Loucy (cell line): ENCODE data around the gene IGF2BP1.
"Not testable (repeated sequence)": the region's sequence is repeated elsewhere in the genome, so short reads cannot be mapped to it uniquely, and the experiment has no call there.

Experiments
- EZH2phosphoT487 ChIP-seq: fragments of 200-600 bp; IDR thresholded peaks from 2 replicates; pipeline ENCODE4 v1.6.1; 2018; ENCODE audit warnings: antibody characterized with exemption, mild to moderate bottlenecking, moderate library complexity, borderline replicate concordance
- TF ChIP-seq, protein P1 (sequence below): fragments of 200-600 bp; sonication (generic); conservative IDR thresholded peaks from 2 replicates; pipeline ENCODE4 v1.5.1; 2014; ENCODE audit warnings: mild to moderate bottlenecking, antibody characterized with exemption, low read length

DNA sequence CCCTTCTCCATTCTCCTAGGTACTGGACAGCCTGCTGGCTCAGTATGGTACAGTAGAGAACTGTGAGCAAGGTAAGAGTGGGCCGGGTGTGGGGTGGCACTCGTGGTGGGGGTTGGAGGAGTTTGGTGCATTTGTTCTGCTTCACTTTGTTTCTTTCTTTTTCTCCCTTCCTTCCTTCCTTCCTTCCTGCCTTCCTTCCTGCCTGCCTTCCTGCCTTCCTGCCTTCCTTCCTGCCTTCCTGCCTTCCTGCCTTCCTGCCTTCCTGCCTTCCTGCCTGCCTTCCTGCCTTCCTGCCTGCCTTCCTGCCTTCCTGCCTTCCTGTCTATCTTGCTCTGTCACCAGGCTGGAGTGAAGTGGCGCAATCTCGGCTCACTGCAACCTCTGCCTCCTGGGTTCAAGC lies 29.3 kb downstream of the IGF2BP1 start:
- TF ChIP-seq, protein P1, sequence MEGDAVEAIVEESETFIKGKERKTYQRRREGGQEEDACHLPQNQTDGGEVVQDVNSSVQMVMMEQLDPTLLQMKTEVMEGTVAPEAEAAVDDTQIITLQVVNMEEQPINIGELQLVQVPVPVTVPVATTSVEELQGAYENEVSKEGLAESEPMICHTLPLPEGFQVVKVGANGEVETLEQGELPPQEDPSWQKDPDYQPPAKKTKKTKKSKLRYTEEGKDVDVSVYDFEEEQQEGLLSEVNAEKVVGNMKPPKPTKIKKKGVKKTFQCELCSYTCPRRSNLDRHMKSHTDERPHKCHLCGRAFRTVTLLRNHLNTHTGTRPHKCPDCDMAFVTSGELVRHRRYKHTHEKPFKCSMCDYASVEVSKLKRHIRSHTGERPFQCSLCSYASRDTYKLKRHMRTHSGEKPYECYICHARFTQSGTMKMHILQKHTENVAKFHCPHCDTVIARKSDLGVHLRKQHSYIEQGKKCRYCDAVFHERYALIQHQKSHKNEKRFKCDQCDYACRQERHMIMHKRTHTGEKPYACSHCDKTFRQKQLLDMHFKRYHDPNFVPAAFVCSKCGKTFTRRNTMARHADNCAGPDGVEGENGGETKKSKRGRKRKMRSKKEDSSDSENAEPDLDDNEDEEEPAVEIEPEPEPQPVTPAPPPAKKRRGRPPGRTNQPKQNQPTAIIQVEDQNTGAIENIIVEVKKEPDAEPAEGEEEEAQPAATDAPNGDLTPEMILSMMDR, result not testable (repeated sequence)
- TF ChIP-seq EZH2phosphoT487, result not testable (repeated sequence)
